ENCODE data around the gene ZNF764.

GRCh38 chr16:30567160-30567990, 9.2 kb upstream of the ZNF764 start:
- TF ChIP-seq, protein P1, sequence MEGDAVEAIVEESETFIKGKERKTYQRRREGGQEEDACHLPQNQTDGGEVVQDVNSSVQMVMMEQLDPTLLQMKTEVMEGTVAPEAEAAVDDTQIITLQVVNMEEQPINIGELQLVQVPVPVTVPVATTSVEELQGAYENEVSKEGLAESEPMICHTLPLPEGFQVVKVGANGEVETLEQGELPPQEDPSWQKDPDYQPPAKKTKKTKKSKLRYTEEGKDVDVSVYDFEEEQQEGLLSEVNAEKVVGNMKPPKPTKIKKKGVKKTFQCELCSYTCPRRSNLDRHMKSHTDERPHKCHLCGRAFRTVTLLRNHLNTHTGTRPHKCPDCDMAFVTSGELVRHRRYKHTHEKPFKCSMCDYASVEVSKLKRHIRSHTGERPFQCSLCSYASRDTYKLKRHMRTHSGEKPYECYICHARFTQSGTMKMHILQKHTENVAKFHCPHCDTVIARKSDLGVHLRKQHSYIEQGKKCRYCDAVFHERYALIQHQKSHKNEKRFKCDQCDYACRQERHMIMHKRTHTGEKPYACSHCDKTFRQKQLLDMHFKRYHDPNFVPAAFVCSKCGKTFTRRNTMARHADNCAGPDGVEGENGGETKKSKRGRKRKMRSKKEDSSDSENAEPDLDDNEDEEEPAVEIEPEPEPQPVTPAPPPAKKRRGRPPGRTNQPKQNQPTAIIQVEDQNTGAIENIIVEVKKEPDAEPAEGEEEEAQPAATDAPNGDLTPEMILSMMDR (optimal IDR thresholded peaks at IDR 0.05 in 1 of 3, IDR thresholded peaks at IDR 0.05 in 1 of 3, conservative IDR thresholded peaks at IDR 0.05 in 1 of 3; ENCODE audit: extremely low read depth in 1 of 3, insufficient read depth in 2 of 3, low read length in 3 of 3): no peak
- TF ChIP-seq EZH2 (IDR thresholded peaks at IDR 0.05; ENCODE audit: low read length): no peak
